ENCODE measurements around the gene SLC7A8.

GRCh38 chr14:23172574-23172973, 10.9 kb downstream of the SLC7A8 start:
- TF ChIP-seq CTCF (IDR thresholded peaks at IDR 0.05) (no peak), EZH2phosphoT487 (IDR thresholded peaks at IDR 0.05) (no peak)

All from neural progenitor cell (in vitro differentiated cells).